Measurements from ENCODE around the gene AKR1C2.

AKR1C2 gene

DNA sequence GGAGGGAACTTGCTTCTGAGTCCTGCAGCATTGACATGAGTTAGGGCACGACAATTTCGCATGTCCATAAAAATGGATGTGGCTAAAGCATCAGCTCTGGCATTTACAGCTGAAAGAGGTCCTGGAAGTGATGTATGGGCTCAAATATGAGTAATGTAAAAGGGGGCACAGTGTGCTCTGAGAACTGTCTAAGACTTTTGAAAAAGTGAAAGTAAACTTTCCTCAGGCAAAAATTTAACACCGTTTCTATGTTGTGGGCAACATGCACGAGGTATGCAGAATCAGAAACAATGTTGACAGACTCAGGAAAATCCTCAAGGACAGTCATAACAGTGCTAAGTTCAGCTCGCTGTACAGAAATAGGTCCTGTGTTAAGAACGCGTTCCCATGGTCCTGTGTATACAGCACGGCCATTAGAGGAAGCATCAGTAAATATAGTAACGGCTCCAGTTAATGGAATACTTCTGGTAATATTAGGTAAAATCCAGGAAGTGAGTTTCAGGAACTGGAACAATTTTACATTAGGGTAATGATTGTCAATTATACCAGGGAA, 37.9 kb upstream of the AKR1C2 start:
- no peak overlapping the region for H3K27ac ChIP-seq
- TF ChIP-seq ZFX (IDR thresholded peaks at IDR 0.05; ENCODE audit: borderline replicate concordance), result no peak
- TF ChIP-seq, protein P1, sequence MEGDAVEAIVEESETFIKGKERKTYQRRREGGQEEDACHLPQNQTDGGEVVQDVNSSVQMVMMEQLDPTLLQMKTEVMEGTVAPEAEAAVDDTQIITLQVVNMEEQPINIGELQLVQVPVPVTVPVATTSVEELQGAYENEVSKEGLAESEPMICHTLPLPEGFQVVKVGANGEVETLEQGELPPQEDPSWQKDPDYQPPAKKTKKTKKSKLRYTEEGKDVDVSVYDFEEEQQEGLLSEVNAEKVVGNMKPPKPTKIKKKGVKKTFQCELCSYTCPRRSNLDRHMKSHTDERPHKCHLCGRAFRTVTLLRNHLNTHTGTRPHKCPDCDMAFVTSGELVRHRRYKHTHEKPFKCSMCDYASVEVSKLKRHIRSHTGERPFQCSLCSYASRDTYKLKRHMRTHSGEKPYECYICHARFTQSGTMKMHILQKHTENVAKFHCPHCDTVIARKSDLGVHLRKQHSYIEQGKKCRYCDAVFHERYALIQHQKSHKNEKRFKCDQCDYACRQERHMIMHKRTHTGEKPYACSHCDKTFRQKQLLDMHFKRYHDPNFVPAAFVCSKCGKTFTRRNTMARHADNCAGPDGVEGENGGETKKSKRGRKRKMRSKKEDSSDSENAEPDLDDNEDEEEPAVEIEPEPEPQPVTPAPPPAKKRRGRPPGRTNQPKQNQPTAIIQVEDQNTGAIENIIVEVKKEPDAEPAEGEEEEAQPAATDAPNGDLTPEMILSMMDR (IDR thresholded peaks at IDR 0.05), result no peak

GRCh38 chr10:5040781-5041470, 37.3 kb upstream of the AKR1C2 start:
- no peak overlapping the region for H3K27ac ChIP-seq
- TF ChIP-seq, protein P1 (IDR thresholded peaks at IDR 0.05), result no peak
- TF ChIP-seq ZFX (IDR thresholded peaks at IDR 0.05; ENCODE audit: borderline replicate concordance), result no peak

- TF ChIP-seq, protein P1 (IDR thresholded peaks at IDR 0.05), result no peak
- TF ChIP-seq ZFX (IDR thresholded peaks at IDR 0.05; ENCODE audit: borderline replicate concordance), result no peak
- H3K27ac ChIP-seq, result no peak overlapping the region
Measured at GRCh38 chr10:5040010-5040673, 36.5 kb upstream of the AKR1C2 start.

DNA sequence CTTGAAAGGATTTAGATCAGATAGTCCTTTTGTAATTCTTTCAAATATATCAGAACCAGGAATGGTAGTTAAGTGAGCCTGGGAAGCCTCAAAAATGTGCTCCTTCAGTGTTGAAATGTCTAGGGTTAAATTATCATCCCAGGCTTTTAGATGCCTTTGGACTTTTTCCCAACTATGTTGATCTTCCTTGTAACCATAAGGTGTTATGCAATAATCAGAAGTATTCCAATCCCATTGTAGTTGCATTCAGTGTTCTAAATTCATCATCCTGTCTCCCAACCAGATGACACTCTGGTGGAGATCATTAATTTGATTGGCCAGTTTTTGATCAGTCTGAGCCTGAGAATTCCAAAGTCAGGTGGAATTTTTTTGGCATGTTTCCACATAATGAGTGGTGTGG, 35.1 kb upstream of the AKR1C2 start:
- no peak overlapping the region for H3K27ac ChIP-seq
- TF ChIP-seq, protein P1 (IDR thresholded peaks at IDR 0.05), result no peak
- TF ChIP-seq ZFX (IDR thresholded peaks at IDR 0.05; ENCODE audit: borderline replicate concordance), result no peak

GRCh38 chr10:5038101-5038500, 34.4 kb upstream of the AKR1C2 start:
- no peak overlapping the region for H3K27ac ChIP-seq
- TF ChIP-seq ZFX (IDR thresholded peaks at IDR 0.05; ENCODE audit: borderline replicate concordance), result no peak
- TF ChIP-seq, protein P1 (IDR thresholded peaks at IDR 0.05), result no peak

GRCh38 chr10:5036511-5036910, 32.9 kb upstream of the AKR1C2 start:
- H3K27ac ChIP-seq, result no peak overlapping the region
- TF ChIP-seq, protein P1 (IDR thresholded peaks at IDR 0.05), result no peak
- TF ChIP-seq ZFX (IDR thresholded peaks at IDR 0.05; ENCODE audit: borderline replicate concordance), result no peak

DNA sequence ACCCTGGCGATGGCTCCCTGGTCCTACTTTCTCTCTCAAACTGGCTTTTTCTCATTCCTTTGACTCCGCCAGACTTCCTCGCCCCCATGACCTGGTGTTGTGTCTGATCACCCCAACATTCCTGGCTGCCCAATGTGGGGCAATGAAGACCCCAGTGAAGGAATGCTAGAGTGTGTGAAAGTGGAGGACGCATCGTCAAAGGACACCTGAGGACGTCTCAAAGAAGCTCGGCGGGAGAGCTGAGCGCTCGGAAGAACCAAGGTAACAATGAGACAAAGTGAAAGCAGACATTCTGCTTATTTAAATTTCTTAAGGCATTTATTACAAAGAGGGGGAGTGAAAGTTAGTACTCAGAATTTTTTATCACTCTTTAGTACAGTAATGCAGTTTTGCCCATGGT, 31.7 kb upstream of the AKR1C2 start:
- TF ChIP-seq ZFX (IDR thresholded peaks at IDR 0.05; ENCODE audit: borderline replicate concordance), result no peak
- TF ChIP-seq, protein P1 (IDR thresholded peaks at IDR 0.05), result no peak
- no peak overlapping the region for H3K27ac ChIP-seq

Measured in 22Rv1 (cell line).